Measurements from ENCODE around the gene ZMIZ1.

Gene ZMIZ1

GRCh38 chr10:79158004-79158340, 89.2 kb downstream of the ZMIZ1 start:
- Histone ChIP-seq H3K36me3 (ENCODE audit: control insufficient read depth, insufficient read depth, low read length) (no peaks in the 10 kb centered on the region), H3K27me3 (replicated peaks; ENCODE audit: control insufficient read depth, insufficient read depth, low read length) (no peaks in the 10 kb centered on the region), H3K4me3 (replicated peaks; ENCODE audit: low read depth, low read length) (no peak overlapping the region)
- no peak for TF ChIP-seq CTCF (IDR thresholded peaks at IDR 0.05; ENCODE audit: insufficient read depth, low read length, poor library complexity, severe bottlenecking)
- DNase-seq (ENCODE audit: extremely low read depth, insufficient read length) = no peak

GRCh38 chr10:79158402-79159097, 89.8 kb downstream of the ZMIZ1 start:
- DNase-seq (ENCODE audit: extremely low read depth, insufficient read length) = no peak
- Histone ChIP-seq H3K27me3 (replicated peaks; ENCODE audit: control insufficient read depth, insufficient read depth, low read length) (no peaks in the 10 kb centered on the region), H3K36me3 (ENCODE audit: control insufficient read depth, insufficient read depth, low read length) (no peaks in the 10 kb centered on the region), H3K4me3 (replicated peaks; ENCODE audit: low read depth, low read length) (no peak overlapping the region)
- no peak for TF ChIP-seq CTCF (IDR thresholded peaks at IDR 0.05; ENCODE audit: insufficient read depth, low read length, poor library complexity, severe bottlenecking)

DNA sequence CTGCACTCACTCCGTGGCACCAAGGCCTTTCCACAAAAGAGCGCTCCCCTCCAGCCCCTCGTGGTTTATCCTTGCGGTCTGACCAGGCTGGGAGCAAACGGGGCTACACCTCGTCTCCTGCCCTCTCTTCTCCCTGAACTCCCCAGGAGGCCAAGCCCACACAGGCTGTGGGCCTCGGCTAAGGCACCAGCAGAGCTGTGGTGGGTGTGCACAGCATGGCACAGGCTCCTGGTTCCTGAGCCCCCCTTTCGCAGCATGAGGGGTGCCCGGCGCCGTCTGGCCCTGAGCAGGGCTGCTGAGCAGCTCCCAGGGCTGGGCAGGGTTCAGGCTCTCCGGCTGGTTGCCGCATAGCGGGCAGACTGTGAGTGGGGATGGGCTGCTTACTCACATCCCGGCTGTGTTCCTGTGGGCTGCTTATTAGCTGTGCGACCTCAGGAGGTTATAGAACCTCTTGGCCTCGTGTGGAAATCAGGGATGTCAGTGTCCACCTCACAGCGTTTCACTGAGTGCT, 90.4 kb downstream of the ZMIZ1 start:
- no peaks in the 10 kb centered on the region for H3K36me3 ChIP-seq (ENCODE audit: control insufficient read depth, insufficient read depth, low read length)
- no peaks in the 10 kb centered on the region for H3K27me3 ChIP-seq (replicated peaks; ENCODE audit: control insufficient read depth, insufficient read depth, low read length)
- no peak for DNase-seq (ENCODE audit: extremely low read depth, insufficient read length)
- TF ChIP-seq CTCF (IDR thresholded peaks at IDR 0.05; ENCODE audit: insufficient read depth, low read length, poor library complexity, severe bottlenecking) = no peak
- no peak overlapping the region for H3K4me3 ChIP-seq (replicated peaks; ENCODE audit: low read depth, low read length)

DNA sequence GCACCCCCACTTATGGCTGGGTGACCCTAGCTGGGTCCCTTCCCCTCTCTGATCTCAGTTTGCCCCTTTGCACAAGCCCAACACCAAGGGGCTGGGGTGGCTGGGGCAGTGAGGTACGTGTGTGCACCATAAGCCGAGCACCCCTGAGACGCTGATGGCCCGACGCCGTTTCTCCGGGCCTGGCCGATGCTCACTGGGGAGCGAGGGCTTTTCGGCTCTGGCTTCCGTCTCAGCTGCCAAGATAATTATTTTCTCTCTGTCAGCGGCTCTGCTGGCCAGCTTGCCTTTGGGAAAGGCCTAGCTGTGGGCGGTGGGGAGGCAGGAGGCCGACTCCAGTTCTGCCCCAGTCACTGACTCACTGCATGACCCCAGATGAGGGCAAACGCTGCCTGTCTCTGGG, 91.0 kb downstream of the ZMIZ1 start:
- H3K27me3 ChIP-seq (replicated peaks; ENCODE audit: control insufficient read depth, insufficient read depth, low read length) = no peaks in the 10 kb centered on the region
- no peak overlapping the region for H3K4me3 ChIP-seq (replicated peaks; ENCODE audit: low read depth, low read length)
- DNase-seq (ENCODE audit: extremely low read depth, insufficient read length) = no peak
- TF ChIP-seq CTCF (IDR thresholded peaks at IDR 0.05; ENCODE audit: insufficient read depth, low read length, poor library complexity, severe bottlenecking) = no peak
- H3K36me3 ChIP-seq (ENCODE audit: control insufficient read depth, insufficient read depth, low read length) = no peaks in the 10 kb centered on the region

GRCh38 chr10:79160191-79160590, 91.4 kb downstream of the ZMIZ1 start:
- no peaks in the 10 kb centered on the region for H3K27me3 ChIP-seq (replicated peaks; ENCODE audit: control insufficient read depth, insufficient read depth, low read length)
- H3K36me3 ChIP-seq (ENCODE audit: control insufficient read depth, insufficient read depth, low read length) = no peaks in the 10 kb centered on the region
- no peak overlapping the region for H3K4me3 ChIP-seq (replicated peaks; ENCODE audit: low read depth, low read length)
- no peak for DNase-seq (ENCODE audit: extremely low read depth, insufficient read length)
- no peak for TF ChIP-seq CTCF (IDR thresholded peaks at IDR 0.05; ENCODE audit: insufficient read depth, low read length, poor library complexity, severe bottlenecking)

- no peaks in the 10 kb centered on the region for H3K36me3 ChIP-seq (ENCODE audit: control insufficient read depth, insufficient read depth, low read length)
- no peak for TF ChIP-seq CTCF (IDR thresholded peaks at IDR 0.05; ENCODE audit: insufficient read depth, low read length, poor library complexity, severe bottlenecking)
- DNase-seq (ENCODE audit: extremely low read depth, insufficient read length) = no peak
- no peak overlapping the region for H3K4me3 ChIP-seq (replicated peaks; ENCODE audit: low read depth, low read length)
- no peaks in the 10 kb centered on the region for H3K27me3 ChIP-seq (replicated peaks; ENCODE audit: control insufficient read depth, insufficient read depth, low read length)
Observed at GRCh38 chr10:79161557-79161956, 92.8 kb downstream of the ZMIZ1 start.
